TTC549 (cell line): ENCODE measurements around the gene AMOTL1.
"Not testable (repeated sequence)": the region's sequence is repeated elsewhere in the genome, so short reads cannot be mapped to it uniquely, and the experiment has no call there.

ENCODE experiments used
- FAIRE-seq: peaks from 2 replicates; lab custom pipeline; 2012; peaks lifted over from hg19 to GRCh38; lab: Jason Lieb, UNC

AMOTL1 gene

GRCh38 chr11:94794287-94795168 is 26.4 kb downstream of the AMOTL1 start:
- no peak for FAIRE-seq

DNA sequence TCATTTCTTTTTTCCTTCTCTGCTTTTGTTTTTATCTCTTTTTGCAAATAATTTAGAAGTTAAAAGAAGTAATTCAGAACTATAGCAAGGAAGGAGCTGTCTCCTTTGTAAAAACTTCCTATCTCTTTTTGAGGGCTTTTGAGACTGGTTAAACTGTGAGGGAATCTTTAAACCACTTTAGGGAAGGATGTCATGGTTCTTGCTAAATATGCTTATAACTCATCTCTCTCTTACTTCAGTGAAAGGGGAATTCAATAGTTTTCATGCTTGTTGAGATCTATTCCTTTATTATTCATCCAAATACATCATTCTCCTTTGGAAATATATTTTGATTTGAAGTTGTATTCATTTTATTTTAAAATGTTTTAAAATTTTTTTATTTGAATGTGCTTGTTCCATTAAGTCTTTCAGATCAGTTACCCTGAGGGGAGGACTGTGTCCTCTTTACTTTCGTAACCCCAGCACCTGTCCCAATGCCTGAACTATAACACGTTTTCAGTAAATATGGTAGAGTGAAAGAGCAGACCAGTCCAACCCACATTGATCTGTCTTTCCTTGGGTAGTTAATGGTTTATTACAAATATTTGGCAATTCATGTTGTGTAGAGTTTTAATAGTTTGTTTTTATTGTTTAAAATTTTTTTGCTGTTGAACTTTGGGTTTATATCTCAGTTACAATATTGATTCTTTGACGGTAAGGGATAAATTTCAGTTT is 27.5 kb downstream of the AMOTL1 start:
- no peak for FAIRE-seq

GRCh38 chr11:94796190-94796580 is 28.0 kb downstream of the AMOTL1 start:
- no peak for FAIRE-seq

GRCh38 chr11:94796863-94797262 is 28.7 kb downstream of the AMOTL1 start:
- FAIRE-seq = no peak

- no peak for FAIRE-seq
Observed at GRCh38 chr11:94799726-94800125, 31.6 kb downstream of the AMOTL1 start.

- no peak for FAIRE-seq
Observed at GRCh38 chr11:94800414-94800813, 32.3 kb downstream of the AMOTL1 start.

- no peak for FAIRE-seq
Observed at GRCh38 chr11:94801866-94802460, 33.8 kb downstream of the AMOTL1 start.

DNA sequence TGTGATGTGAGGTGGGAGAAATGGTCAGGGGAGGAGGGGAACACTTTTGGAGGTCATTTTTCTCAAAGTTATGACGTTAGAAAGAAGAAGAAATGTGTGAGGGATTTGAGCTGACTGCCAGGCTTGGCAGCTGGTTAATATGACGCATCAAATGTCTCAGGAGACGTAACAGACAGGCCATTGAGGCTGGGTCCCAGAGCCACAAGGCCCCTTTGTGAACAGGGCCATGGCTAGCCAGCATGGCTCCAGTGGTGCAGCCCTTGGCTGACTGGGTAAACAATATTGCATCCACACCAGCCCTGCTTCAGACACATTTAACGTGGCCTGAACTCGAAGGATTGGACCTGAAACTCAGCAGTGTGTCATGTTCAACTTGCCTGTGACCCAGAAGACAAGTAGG is 34.3 kb downstream of the AMOTL1 start:
- FAIRE-seq = no peak

DNA sequence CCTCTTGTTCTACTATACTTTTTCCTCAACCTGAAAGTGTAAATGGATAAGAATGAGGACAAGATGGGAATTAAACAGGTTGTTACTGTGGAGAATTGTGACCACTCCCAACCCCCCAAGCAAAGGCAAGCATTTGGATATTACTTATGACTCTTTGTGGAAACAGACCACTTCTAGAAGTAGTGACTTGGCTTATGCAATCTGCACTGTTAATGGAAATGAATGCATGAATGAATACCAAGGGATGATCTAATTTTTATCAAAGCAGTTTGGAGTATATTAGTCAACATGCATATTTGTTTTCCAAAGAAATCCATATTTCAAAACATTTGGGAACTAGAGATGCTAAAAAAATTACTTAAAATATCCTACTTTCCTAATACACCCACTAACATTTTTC is 35.3 kb downstream of the AMOTL1 start:
- FAIRE-seq = no peak

- no peak for FAIRE-seq
Observed at GRCh38 chr11:94804874-94805273, 36.7 kb downstream of the AMOTL1 start.

DNA sequence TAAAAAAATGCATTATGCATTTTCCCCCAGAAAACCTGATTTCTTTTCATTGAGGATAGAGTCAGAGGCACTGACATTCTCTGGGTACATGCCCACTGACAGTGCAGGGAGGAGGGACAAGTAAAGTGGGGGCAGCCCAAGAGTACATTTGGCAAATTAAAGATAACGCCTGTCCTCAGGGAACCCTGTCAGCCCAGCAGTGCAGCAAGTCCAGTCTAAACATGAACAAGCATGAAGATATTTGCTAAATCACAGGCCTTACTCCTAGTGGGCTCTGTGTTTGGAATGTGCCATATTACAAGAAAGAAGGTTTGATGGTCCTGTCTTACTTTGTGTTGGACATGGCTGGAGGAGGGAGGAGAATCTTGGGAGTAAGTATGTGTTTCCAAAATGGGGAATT is 37.9 kb downstream of the AMOTL1 start:
- FAIRE-seq = no peak

- FAIRE-seq = no peak
Observed at GRCh38 chr11:94806419-94806818, 38.3 kb downstream of the AMOTL1 start.

DNA sequence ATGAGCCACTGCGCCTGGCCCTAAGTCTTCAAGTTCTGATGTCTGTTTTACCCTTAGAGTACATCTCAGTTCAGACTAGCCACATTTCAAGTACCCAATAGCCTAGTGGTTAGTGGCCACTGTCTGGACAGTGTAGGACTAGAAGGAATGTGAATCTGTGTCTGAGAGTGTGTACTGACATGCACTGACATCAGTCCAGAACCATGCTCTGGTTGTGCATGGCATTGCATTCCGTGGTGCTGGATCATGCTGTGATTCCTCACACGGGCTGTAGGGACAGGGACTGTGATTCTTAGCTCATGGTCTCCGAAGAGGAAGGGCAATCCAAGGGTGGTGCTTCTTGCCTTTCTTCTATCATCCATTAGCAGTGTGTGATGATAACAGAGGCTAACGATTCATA is 41.1 kb downstream of the AMOTL1 start:
- no peak for FAIRE-seq

DNA sequence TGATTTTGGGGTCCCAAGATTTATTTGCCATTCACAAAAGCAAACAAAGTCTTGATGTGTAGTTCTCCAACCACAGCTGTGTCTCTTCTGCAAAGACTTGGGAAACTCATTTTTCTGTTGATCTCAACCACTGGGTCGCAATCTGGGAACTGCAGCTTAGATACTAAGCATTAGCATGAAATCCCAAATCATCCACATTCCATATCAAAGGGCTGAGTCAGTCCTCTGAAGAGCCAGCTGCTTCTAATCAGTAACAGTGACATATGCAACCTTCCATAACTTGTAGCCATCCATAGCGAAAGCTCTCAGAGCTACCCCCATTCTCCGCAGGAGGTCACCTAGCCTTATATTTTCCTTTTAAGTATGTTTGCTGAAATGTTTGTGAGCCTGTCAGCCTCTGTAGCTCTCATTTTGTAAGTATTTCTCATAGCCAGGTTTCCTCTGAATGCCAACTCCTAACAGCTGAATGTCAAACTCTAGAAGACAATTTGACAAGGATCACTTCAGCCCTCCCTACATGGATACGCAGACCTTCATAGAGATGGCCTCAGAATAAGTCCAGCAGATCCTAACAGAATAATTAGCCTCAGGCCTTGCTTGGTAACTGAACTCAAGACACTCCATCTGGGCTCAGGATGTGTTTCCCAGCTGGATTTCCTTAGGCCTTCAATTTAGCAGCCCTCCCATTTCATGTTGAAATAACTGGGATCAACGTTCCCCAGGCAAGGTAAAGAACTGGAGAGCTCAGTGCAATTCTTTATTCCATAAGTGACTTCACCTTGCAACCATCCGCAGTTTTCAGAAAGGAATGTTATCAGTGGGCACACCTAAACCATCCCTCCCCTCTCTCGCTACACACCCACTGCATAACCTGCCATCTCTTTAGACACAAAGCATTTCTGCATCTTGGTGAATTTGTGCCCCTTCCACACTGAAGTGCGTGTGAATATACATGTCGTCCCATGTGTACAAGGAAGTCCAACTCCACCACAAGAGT is 44.9 kb downstream of the AMOTL1 start:
- not testable (repeated sequence) for FAIRE-seq

- no peak for FAIRE-seq
Observed at GRCh38 chr11:94814272-94814976, 46.3 kb downstream of the AMOTL1 start.

GRCh38 chr11:94815705-94816344 is 47.7 kb downstream of the AMOTL1 start:
- FAIRE-seq = no peak

GRCh38 chr11:94820480-94820879 is 52.3 kb downstream of the AMOTL1 start:
- FAIRE-seq = no peak

DNA sequence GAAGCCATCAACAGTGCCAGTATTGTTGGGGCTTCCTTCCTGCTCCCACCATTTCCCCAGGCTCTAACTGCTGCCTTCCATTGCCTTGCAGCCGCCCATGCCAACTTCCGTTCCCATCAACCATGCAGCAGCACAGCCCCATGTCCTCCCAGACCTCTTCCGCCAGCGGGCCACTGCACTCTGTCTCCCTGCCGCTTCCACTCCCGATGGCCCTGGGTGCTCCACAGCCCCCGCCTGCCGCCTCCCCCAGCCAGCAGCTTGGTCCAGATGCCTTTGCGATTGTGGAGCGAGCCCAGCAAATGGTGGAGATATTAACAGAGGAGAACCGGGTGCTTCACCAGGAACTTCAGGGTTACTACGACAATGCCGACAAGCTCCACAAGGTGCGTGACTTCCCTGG is 53.3 kb downstream of the AMOTL1 start:
- no peak for FAIRE-seq

- FAIRE-seq = no peak
Observed at GRCh38 chr11:94822080-94822479, 53.9 kb downstream of the AMOTL1 start.

- no peak for FAIRE-seq
Observed at GRCh38 chr11:94823102-94823732, 55.1 kb downstream of the AMOTL1 start.
